IPS-NIHi11 (cell line): Measurements from ENCODE around the gene HACD3.
"Not testable (repeated sequence)": the region's sequence is repeated elsewhere in the genome, so short reads cannot be mapped to it uniquely, and the experiment has no call there.

Source experiments
- DNase-seq: peaks from one replicate; pipeline ENCODE4 v3.0.0; 2012; ENCODE audit warnings: mixed read lengths, low spot score

HACD3 gene

GRCh38 chr15:65603134-65603533 is 72.9 kb downstream of the HACD3 start:
- DNase-seq = no peak

DNA sequence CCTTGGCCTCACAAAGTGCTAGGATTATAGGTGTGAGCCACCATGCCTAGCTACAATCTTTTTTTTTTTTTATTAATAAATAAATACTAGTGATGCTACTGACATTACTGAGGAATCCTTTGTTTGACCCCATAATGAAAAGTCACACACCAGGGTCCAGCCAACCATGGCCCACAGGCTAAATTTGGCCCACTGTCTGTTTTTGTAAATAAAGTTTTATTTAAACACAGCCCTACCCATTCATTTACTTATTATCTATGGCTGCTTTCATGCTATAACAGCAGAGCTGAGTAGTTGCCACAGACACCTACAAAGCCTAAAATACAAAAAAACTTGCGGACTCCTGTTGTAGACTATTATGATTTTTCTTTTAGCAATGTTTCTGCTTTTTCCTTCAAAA is 73.3 kb downstream of the HACD3 start:
- no peak for DNase-seq

GRCh38 chr15:65610871-65611718 is 80.8 kb downstream of the HACD3 start, which contains the start of gene INTS14:
TSS of gene INTS14 (minus strand) at chr15:65611131. CDS start at chr15:65607380, 3,751 bp downstream.
- peak; percentile 98 for DNase-seq

- no peak for DNase-seq
These were observed 81.8 kb downstream of the HACD3 start for GRCh38 chr15:65611888-65612615.

DNA sequence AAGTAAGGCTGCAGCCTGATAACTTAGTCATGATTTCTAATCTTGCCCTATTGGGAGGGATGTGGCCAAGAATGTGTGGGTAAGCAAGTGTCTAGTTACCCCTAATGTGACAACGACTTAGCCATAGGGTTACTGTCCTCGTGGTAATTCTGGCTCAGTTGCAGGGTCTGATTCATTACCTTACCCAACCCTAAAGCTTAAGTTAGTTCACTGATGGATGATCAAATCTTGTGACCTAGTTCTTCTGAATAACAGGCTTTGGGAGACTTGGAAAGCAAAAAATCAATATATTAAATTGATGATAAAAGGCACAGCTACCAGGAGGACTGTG is 82.3 kb downstream of the HACD3 start:
- DNase-seq = no peak

- DNase-seq = no peak
These were observed 82.9 kb downstream of the HACD3 start for GRCh38 chr15:65612949-65613744.

- not testable (repeated sequence) for DNase-seq
These were observed 85.6 kb downstream of the HACD3 start for GRCh38 chr15:65615887-65616286.

DNA sequence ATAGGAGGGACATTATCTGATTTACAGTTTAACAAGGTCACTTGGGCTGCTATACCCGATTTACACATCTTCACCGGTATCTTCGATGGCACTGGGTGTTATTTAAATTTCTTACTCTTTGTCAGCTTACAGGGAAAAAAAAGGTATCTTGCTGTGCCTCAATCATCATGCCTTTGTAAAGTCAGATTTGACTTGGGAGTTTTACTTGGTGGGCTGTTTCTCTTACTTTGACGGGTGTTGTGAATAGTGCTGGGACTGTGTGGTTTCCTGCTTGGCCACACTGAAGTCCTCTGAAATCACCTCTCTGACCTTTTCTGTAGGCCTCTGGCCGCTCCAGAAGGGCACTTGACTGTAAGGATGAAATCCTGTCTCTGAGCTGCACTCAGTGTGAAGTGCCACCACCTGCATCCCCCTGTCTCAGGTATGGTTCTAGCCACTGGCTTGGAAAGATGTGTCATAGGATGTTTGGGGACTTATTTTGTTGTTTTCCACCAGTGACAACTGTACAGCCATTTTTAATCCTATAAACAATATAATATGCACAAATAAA is 88.4 kb downstream of the HACD3 start:
- DNase-seq = no peak

- no peak for DNase-seq
These were observed 89.5 kb downstream of the HACD3 start for GRCh38 chr15:65619626-65620290.

GRCh38 chr15:65620833-65621232 is 90.6 kb downstream of the HACD3 start:
- no peak for DNase-seq

DNA sequence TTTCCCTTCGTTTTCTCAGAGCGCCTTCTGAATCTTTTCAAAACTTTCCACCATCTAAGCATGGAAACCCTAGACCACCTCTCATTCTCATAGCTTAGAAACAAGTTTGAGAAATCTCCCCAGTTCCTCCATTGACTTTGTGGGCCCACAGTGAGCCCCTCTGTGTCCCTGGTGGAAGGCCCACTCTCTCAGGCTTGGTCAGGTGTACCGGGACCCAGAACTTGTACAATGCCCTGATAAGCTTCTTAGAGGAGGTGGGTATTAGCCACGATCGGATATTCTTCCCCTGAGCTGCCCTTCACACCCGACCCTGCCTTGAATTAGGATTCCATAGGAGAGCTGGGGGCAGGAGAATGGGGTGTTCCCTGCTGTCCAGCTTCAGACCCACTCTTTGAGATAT is 91.4 kb downstream of the HACD3 start, which contains the start of gene SLC24A1:
Gene SLC24A1, plus strand, starts transcription at position 301 of the 400 bp plus-strand sequence. CDS start 2,143 bp downstream, outside the sequence.
- no peak for DNase-seq

DNA sequence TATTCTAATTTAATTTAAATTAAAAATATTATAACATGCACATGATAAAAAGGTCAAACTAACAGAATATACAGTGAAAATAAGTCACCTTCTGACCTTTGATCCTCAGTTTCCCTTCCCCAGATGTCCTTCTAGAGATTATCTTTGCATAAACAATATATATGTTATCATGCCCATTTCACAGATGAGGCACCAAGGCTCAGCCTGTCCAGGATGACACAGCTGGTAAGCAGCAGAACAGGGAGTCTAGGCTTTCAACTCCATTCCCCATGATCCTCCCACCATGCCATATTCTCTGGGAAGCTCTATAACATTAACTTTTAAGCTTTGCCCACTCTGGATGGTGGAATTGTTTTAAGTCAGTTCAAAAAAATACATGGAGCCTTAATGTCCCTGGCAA is 92.8 kb downstream of the HACD3 start:
- no peak for DNase-seq

GRCh38 chr15:65626856-65627255 is 96.6 kb downstream of the HACD3 start:
- DNase-seq = no peak
